Activated CD8-positive, alpha-beta memory T cell treated with anti-CD3 and anti-CD28 coated beads for 48 hours (primary cell): ENCODE measurements around the gene SYNM.

Experiments
- DNase-seq, 3 experiments: peaks; one replicate each; pipeline ENCODE4 v3.0.0-alpha.2; 2020; ENCODE audit warnings: low read depth in 2 of 3, low spot score in 2 of 3

Gene SYNM

DNA sequence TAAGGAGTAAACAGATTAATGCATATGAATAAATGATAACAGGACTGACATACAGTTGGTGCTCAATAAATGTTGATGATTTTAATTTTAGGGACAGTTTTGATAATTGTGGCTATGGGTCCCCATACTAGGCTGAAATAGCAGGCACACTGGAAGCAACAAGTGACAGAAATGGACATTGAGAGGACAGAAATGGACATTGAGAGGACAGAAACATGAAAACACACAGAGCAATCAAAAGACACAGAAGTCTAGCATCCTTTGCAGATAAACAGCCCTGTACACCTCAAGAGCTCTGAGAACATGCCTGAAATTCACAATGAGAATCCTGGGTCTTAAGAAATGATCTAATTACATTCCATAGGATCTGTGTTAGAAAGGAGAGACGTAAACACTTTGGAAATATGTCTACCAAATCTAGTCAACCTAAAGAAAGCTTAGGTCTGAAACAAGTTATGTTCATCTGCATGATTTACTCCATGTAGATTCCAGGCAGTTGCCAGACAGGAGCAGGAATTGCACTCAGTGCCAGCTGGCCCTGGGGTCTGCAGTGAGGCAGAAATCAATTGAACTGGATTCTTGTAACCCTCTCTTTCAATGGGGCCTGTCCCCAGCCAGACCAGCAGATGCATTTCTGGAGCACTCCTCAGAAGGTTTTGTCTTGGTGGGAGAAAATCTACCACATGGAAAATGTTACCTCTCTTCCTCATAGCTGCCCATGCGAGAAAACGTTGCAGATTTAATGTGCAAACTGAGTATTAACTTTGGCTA, 60.3 kb downstream of the SYNM start:
- DNase-seq: no peak

GRCh38 chr15:99165956-99166689, 61.2 kb downstream of the SYNM start:
- no peak for DNase-seq

DNA sequence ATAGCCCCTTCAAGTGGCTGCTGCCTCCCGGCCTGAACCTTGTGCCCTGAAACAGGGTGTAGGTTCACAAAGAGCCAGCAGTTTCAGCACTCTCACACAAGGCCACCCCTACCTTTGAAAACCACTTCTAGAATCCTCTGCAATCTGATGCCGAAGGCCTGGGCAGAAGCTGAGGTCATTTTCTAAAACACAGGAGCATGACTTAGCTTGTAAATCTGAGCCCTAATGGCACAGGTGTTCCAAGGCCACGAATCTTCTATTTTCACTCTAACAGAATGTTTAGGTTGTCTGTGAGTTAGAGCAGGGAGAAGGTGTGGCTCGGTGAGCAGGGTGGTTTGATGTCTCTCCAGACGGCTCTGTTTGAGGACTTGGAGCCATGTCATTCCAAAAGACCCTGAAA, 62.3 kb downstream of the SYNM start:
- DNase-seq: no peak

DNA sequence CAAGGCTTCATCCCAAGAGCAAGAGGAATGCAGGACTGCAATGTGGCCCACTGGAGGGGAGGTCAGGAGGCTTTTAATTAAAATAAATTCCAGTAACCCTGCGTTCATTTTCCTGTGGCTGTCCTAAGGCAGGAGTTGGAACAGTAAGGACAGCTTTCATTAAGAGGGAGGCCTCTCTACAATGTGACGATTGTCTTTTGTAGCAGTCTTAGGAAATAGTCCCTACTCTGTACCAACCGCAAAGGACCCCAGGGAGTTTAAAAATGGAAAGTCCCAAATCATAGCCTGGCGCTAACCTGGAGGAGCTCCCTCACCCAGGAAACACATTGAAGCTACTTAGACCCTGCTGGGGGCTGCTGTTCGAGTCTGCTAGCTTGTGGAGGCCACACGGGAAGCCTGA, 62.8 kb downstream of the SYNM start:
- no peak for DNase-seq

- DNase-seq: no peak
Observed at GRCh38 chr15:99168601-99169580, 64.0 kb downstream of the SYNM start.

DNA sequence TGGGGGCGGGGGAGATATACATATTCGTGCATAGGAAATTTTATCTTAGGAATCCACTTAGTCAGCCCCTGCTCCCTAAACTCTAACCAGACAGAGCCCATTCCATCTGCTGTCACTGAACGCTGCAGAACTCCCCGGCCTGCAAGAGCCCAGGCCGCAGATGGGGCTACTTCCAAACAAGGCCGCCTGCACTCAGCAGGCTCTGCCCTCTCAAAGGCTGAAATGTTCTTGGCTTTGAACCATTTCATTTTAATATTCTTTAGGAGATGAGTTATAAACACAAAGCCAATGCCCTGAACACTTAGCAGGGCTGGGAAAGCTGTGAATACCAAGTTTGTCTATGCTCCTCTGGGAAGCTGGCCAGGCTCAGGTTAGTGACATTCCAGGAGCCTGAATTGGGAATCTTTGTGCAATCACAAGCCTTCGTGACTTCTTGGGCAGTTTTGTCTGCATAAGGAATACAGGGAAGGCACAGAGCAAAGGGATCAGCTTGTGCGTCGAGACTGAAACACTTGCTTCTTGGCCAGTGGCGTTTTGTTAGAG, 65.0 kb downstream of the SYNM start:
- DNase-seq: no peak

DNA sequence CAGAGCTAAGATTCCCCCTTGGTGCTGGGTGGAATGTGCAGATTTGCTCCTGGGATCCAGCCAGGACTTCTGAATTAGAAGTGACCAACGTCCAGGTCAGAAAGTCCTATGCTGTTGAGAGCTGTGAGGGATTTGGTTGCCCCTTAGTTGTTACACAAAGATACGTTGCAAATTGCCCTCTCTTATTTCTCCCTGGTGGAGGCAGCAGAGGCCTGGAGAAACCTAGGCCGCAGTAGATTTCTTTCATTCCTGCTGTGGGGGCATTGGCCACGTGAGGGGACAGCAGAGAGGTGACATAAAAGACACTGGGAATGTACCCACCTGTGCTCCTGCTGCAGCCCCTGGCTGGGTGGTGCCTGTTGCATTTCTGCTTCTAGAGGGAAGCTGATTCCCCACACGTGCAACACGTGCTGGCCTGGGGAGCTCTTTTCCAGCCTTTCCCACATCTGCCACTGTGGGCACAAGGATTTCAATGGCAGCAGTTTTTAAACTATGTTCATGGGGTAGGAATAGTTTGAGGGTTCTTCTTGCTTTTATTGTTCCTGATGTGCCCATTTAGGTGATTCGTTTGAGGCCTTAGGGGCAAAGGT, 65.7 kb downstream of the SYNM start:
- DNase-seq: no peak

DNA sequence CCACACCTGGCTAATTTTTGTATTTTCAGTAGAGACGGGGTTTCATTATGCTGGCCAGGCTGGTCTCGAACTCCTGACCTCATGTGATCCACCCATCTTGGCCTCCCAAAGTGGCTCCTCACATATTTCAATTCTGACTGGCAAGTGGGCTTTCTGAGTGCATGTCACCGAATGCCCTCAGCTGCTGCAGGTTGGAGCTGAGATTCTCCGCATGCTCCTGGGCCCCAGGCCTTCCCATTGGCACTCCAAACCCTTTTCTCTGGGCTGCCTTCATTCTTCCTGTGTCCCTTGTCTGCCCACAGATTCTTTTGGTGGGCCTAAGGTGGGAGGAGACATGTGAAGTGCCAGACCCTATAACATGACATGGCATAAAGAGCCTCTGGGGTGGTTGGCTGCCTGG, 67.3 kb downstream of the SYNM start:
- no peak for DNase-seq

DNA sequence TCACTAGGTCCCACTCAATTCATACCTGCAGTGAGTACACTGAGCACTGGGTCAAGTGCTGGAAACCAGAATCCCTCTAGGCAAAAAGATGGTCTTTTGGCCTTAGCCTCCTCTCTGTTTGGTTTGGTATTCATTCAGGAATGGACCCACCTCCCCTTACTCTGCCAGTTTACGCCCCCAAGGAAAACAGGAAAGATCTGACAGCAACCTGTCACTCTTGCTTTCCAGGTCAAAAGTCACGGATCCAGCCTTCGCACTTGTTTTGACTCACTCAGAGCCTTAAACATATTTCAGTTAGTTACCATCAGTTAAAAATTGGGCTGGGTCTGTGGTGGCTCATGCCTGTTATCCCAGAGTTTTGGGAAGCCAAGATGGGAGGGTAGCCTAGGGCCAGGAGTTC, 68.1 kb downstream of the SYNM start:
- DNase-seq: no peak

- no peak for DNase-seq
Observed at GRCh38 chr15:99174567-99175395, 69.9 kb downstream of the SYNM start.

- DNase-seq: no peak
Observed at GRCh38 chr15:99176757-99177156, 71.9 kb downstream of the SYNM start.

DNA sequence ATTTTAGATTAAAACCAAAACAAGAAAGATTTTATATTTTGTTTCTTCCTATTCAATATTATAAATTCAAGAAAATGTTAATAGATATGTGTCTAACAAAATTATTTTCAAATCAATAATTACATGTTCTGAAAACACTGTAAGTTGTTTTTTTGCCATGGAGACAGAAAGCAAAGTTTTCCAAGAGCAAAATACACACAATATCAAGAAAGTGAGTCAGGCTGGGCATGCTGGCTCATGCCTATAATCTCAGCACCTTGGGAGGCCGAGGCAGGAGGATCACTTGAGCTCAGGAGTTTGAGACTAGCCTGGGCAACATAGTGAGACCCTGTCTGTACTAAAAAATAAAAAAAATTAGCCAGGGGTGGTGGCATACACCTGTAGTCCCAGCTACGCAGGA, 72.8 kb downstream of the SYNM start:
- DNase-seq: no peak

DNA sequence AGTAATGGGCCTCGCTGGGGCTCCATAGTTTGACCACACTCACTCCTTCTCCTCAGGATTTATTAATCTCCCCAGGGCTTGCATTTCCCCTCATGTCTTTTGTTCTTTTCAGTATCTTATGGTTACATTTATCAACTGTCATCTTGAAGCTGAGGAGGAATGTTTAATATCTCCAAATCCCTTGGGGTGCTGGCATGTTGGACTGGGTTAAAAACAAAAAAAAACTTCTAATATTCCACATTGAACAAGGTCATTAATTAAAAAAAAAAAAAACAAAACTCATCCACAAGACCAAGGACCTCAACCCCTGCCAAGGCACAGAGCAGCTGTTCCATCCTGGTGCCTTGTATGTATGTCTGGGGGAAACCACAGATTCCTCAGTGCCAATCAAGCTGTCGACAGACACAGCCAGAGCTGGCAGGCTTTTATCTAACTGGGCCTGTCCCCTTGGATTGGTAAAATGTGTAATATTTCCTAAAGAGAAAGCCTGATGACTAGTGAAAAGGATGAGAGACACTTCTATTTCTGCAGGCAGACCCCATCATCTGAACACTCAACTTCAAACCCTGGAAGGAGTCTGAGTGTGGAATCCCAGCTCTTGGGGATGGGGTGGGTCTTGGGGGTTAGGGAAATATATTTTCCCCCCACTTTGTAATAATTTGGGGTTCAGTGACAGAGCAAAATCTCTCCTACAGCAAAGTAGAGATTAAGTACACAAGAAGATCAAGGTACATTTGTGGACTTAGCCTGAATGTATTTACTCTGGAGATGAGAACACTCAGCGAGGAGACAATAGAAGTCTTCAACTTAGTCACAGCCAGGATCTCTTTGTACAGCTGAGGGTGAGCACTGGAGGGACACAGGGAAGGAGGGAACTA, 75.4 kb downstream of the SYNM start:
- no peak for DNase-seq

GRCh38 chr15:99180964-99181306, 76.1 kb downstream of the SYNM start:
- no peak for DNase-seq

- DNase-seq: no peak
Observed at GRCh38 chr15:99181545-99181971, 76.7 kb downstream of the SYNM start.

DNA sequence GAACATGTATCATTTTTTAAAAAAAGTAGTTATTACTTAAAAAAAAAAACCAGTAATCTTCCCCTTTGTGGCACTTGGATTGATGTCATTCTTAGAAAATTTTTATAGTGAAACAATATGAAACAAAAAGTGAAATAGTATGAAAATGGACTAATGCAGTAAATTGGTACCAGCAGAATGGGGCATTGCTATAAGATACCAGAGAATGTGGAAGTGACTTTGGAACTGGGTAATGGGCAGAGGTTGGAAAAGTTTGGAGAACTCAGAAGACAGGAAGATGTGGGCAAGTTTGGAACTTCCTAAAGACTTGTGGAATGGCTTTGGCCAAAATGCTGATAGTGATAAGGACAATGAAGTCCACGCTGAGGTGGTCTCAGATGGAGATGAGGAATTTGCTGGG, 77.9 kb downstream of the SYNM start:
- no peak for DNase-seq
